Measurements from ENCODE around the gene PXN. TPM values are rescaled to one million over a fixed set of nuclear protein-coding genes. Genes with fewer than 3 reads are reported as not detected.

Gene PXN
- total RNA-seq, 2 donors from 2014 or later: 133 to 142 TPM

GRCh38 chr12:120190985-120191480, 74.5 kb downstream of the PXN start:
- H3K9ac ChIP-seq (ENCODE audit: low read depth in 2 of 2, low read length in 2 of 2): no peak overlapping the region
- H3K27me3 ChIP-seq: no peaks in the 10 kb centered on the region
- no peak overlapping the region for H3K4me3 ChIP-seq
- DNase-seq: no peak
- H3K9me3 ChIP-seq: no peaks in the 10 kb centered on the region
- no peak overlapping the region for H3K27ac ChIP-seq
- TF ChIP-seq, protein P1, sequence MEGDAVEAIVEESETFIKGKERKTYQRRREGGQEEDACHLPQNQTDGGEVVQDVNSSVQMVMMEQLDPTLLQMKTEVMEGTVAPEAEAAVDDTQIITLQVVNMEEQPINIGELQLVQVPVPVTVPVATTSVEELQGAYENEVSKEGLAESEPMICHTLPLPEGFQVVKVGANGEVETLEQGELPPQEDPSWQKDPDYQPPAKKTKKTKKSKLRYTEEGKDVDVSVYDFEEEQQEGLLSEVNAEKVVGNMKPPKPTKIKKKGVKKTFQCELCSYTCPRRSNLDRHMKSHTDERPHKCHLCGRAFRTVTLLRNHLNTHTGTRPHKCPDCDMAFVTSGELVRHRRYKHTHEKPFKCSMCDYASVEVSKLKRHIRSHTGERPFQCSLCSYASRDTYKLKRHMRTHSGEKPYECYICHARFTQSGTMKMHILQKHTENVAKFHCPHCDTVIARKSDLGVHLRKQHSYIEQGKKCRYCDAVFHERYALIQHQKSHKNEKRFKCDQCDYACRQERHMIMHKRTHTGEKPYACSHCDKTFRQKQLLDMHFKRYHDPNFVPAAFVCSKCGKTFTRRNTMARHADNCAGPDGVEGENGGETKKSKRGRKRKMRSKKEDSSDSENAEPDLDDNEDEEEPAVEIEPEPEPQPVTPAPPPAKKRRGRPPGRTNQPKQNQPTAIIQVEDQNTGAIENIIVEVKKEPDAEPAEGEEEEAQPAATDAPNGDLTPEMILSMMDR (IDR thresholded peaks at IDR 0.05): no peak
- intact Hi-C loops (cut with DNase I): no loop called here
- H3K36me3 ChIP-seq: no peaks in the 10 kb centered on the region
- H3K4me1 ChIP-seq: no peaks in the 10 kb centered on the region

- Histone ChIP-seq H3K27ac (no peak overlapping the region), H3K9me3 (no peaks in the 10 kb centered on the region), H3K9ac (ENCODE audit: low read depth in 2 of 2, low read length in 2 of 2) (no peak overlapping the region), H3K4me3 (no peak overlapping the region), H3K4me1 (no peaks in the 10 kb centered on the region), H3K36me3 (no peaks in the 10 kb centered on the region), H3K27me3 (no peaks in the 10 kb centered on the region)
- intact Hi-C loops (cut with DNase I): no loop called here
- TF ChIP-seq, protein P1 (IDR thresholded peaks at IDR 0.05): no peak
- no peak for DNase-seq
Observed at GRCh38 chr12:120190386-120190785, 75.1 kb downstream of the PXN start.

- H3K4me1 ChIP-seq: no peaks in the 10 kb centered on the region
- intact Hi-C loops (cut with DNase I): no loop called here
- H3K9ac ChIP-seq (ENCODE audit: low read depth in 2 of 2, low read length in 2 of 2): no peak overlapping the region
- DNase-seq: no peak
- no peak overlapping the region for H3K27ac ChIP-seq
- no peak overlapping the region for H3K4me3 ChIP-seq
- H3K27me3 ChIP-seq: no peaks in the 10 kb centered on the region
- TF ChIP-seq, protein P1 (IDR thresholded peaks at IDR 0.05): no peak
- H3K9me3 ChIP-seq: no peaks in the 10 kb centered on the region
- peaks cover 10% of the 10 kb centered on the region for H3K36me3 ChIP-seq
Observed at GRCh38 chr12:120186654-120187053, 78.9 kb downstream of the PXN start.

DNA sequence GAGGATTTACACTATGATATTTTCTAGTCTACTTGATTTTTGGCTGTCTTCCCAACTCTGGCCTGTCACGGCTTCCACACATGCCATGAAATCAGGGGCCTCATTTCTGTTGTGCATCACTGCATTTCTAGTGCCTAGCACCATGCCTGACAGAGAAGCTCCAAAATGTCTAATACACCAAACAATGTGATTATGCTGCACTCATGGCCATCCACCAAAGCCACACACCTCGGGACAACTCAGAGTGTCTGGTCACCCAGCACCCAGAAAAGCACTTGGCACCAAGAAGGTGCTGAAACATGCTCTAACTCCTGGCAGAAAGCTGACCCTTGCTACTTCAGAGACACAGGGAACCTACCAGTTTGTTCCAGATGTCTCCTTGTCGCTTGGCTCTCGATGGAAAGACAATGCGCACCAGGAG, 82.3 kb downstream of the PXN start:
- H3K27me3 ChIP-seq: no peaks in the 10 kb centered on the region
- H3K27ac ChIP-seq: no peak overlapping the region
- DNase-seq: no peak
- H3K9me3 ChIP-seq: no peaks in the 10 kb centered on the region
- TF ChIP-seq, protein P1 (IDR thresholded peaks at IDR 0.05): no peak
- no peaks in the 10 kb centered on the region for H3K4me1 ChIP-seq
- no peak overlapping the region for H3K9ac ChIP-seq (ENCODE audit: low read depth in 2 of 2, low read length in 2 of 2)
- intact Hi-C loops (cut with DNase I): no loop called here
- H3K4me3 ChIP-seq: no peak overlapping the region
- H3K36me3 ChIP-seq: peaks cover 13% of the 10 kb centered on the region

GRCh38 chr12:120181991-120182631, 83.4 kb downstream of the PXN start:
- intact Hi-C loops (cut with DNase I): no loop called here
- Histone ChIP-seq H3K4me1 (no peaks in the 10 kb centered on the region), H3K27ac (no peak overlapping the region)

More at GRCh38 chr12:120181991-120182631, 83.4 kb downstream of the PXN start:
- Histone ChIP-seq H3K4me3 (no peak overlapping the region), H3K36me3 (peaks cover 25% of the 10 kb centered on the region), H3K9me3 (no peaks in the 10 kb centered on the region), H3K27me3 (no peaks in the 10 kb centered on the region), H3K9ac (ENCODE audit: low read depth in 2 of 2, low read length in 2 of 2) (no peak overlapping the region)
- DNase-seq: no peak
- TF ChIP-seq, protein P1 (IDR thresholded peaks at IDR 0.05): no peak
